Measurements from ENCODE around the gene FRMD8.

The FRMD8 gene

GRCh38 chr11:65375012-65375411 lies 11.4 kb upstream of the FRMD8 start:
- DNase-seq (ENCODE audit: low read depth in 3 of 3, low spot score in 1 of 3), result no peak

- no peak for DNase-seq (ENCODE audit: low read depth in 3 of 3, low spot score in 1 of 3)
These were observed 10.2 kb upstream of the FRMD8 start for GRCh38 chr11:65376138-65376713.

- no peak for DNase-seq (ENCODE audit: low read depth in 3 of 3, low spot score in 1 of 3)
These were observed 9.4 kb upstream of the FRMD8 start for GRCh38 chr11:65377036-65377435.

- no peak for DNase-seq (ENCODE audit: low read depth in 3 of 3, low spot score in 1 of 3)
These were observed 8.7 kb upstream of the FRMD8 start for GRCh38 chr11:65377777-65378176.

GRCh38 chr11:65378208-65378927 lies 8.1 kb upstream of the FRMD8 start:
- DNase-seq (ENCODE audit: low read depth in 3 of 3, low spot score in 1 of 3), result no peak

- DNase-seq (ENCODE audit: low read depth in 3 of 3, low spot score in 1 of 3), result no peak
These were observed 7.4 kb upstream of the FRMD8 start for GRCh38 chr11:65378928-65379638.

- no peak for DNase-seq (ENCODE audit: low read depth in 3 of 3, low spot score in 1 of 3)
These were observed 6.6 kb upstream of the FRMD8 start for GRCh38 chr11:65379698-65380459.

GRCh38 chr11:65380460-65381119 lies 5.8 kb upstream of the FRMD8 start:
- no peak for DNase-seq (ENCODE audit: low read depth in 3 of 3, low spot score in 1 of 3)

GRCh38 chr11:65381716-65382032 lies 4.8 kb upstream of the FRMD8 start:
- DNase-seq (ENCODE audit: low read depth in 3 of 3, low spot score in 1 of 3), result no peak

- peak; percentile 78 to 89 (median 83) for DNase-seq (ENCODE audit: low read depth in 3 of 3, low spot score in 1 of 3)
These were observed 4.2 kb upstream of the FRMD8 start, which contains the start of gene SLC25A45 for GRCh38 chr11:65382033-65382803. Gene SLC25A45 (minus strand): TSS chr11:65382646. CDS start chr11:65381951, 695 bp downstream.

- no peak for DNase-seq (ENCODE audit: low read depth in 3 of 3, low spot score in 1 of 3)
These were observed 3.6 kb upstream of the FRMD8 start for GRCh38 chr11:65382804-65383368.

GRCh38 chr11:65383778-65384177 lies 2.7 kb upstream of the FRMD8 start:
- no peak for DNase-seq (ENCODE audit: low read depth in 3 of 3, low spot score in 1 of 3)

- no peak for DNase-seq (ENCODE audit: low read depth in 3 of 3, low spot score in 1 of 3)
These were observed 2.0 kb upstream of the FRMD8 start for GRCh38 chr11:65384301-65384889.

GRCh38 chr11:65388731-65389130 lies 2.3 kb downstream of the FRMD8 start:
- DNase-seq (ENCODE audit: low read depth in 3 of 3, low spot score in 1 of 3), result no peak

GRCh38 chr11:65389294-65389980 lies 3.0 kb downstream of the FRMD8 start:
- no peak for DNase-seq (ENCODE audit: low read depth in 3 of 3, low spot score in 1 of 3)

GRCh38 chr11:65390099-65390941 lies 3.9 kb downstream of the FRMD8 start:
- DNase-seq (ENCODE audit: low read depth in 3 of 3, low spot score in 1 of 3), result no peak

GRCh38 chr11:65390996-65391395 lies 4.6 kb downstream of the FRMD8 start:
- no peak for DNase-seq (ENCODE audit: low read depth in 3 of 3, low spot score in 1 of 3)

GRCh38 chr11:65392186-65392829 lies 5.9 kb downstream of the FRMD8 start:
- no peak for DNase-seq (ENCODE audit: low read depth in 3 of 3, low spot score in 1 of 3)
